ENCODE measurements around the gene CCDC195. TPM values are rescaled to one million over a fixed set of nuclear protein-coding genes. Genes with fewer than 3 reads are reported as not detected.

CCDC195 gene
- polyA plus RNA-seq, 2 of the 4 experiments (the other 2 are of a cell fraction) = not detected

DNA sequence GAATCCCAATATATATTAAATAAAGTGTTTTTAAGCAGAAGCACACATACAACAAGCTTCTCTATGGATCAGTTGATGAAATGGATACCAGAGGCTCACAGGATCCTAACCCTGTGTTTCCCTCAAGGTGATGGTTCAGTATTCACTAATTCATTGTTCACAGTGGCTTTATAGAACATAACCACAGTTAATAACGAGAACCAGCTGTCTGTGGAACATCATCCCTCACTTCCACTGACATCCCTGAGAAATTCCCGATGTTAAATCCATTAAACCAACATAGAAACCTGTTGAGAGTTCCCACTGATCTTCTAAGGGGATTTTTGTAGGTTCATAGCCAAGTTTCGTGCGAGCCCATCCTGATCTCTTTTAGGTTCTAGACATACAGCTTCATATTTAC is 29.0 kb downstream of the CCDC195 start (continued):
- no peak for TF ChIP-seq USF2 (IDR thresholded peaks at IDR 0.05)

GRCh38 chr2:224685121-224685520 is 31.0 kb downstream of the CCDC195 start:
- TF ChIP-seq FOSL2 (IDR thresholded peaks at IDR 0.05) (no peak), FOSL2 (CRISPR knock-in tag; IDR thresholded peaks at IDR 0.05) (no peak), PHF8 (IDR thresholded peaks at IDR 0.05; ENCODE audit: borderline replicate concordance, low read depth) (no peak), BHLHE40 (IDR thresholded peaks at IDR 0.05; ENCODE audit: low read depth, low read length) (no peak), POLR2AphosphoS2 (conservative IDR thresholded peaks at IDR 0.05; ENCODE audit: low read length) (no peak), JUN (IDR thresholded peaks at IDR 0.05) (no peak), HEYL (CRISPR knock-in tag; IDR thresholded peaks at IDR 0.05) (no peak), KDM5A (IDR thresholded peaks at IDR 0.05) (no peak)
- TF ChIP-seq, protein P1, sequence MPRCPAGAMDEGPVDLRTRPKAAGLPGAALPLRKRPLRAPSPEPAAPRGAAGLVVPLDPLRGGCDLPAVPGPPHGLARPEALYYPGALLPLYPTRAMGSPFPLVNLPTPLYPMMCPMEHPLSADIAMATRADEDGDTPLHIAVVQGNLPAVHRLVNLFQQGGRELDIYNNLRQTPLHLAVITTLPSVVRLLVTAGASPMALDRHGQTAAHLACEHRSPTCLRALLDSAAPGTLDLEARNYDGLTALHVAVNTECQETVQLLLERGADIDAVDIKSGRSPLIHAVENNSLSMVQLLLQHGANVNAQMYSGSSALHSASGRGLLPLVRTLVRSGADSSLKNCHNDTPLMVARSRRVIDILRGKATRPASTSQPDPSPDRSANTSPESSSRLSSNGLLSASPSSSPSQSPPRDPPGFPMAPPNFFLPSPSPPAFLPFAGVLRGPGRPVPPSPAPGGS (IDR thresholded peaks at IDR 0.05) = no peak
- TF ChIP-seq, protein P2, sequence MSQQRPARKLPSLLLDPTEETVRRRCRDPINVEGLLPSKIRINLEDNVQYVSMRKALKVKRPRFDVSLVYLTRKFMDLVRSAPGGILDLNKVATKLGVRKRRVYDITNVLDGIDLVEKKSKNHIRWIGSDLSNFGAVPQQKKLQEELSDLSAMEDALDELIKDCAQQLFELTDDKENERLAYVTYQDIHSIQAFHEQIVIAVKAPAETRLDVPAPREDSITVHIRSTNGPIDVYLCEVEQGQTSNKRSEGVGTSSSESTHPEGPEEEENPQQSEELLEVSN (IDR thresholded peaks at IDR 0.05; ENCODE audit: borderline replicate concordance, low read depth) = no peak
- ATAC-seq (no peak), DNase-seq (ENCODE audit: low read depth in 1 of 2, low spot score in 1 of 2) (no peak), FAIRE-seq (no peak)
- Histone ChIP-seq H3K9me3 (no peaks in the 10 kb centered on the region), H3K4me1 (no peaks in the 10 kb centered on the region; the same call in 2 of the 3 replicates), H3K4me2 (no peak overlapping the region), H3K27ac (no peak overlapping the region), H3K4me3 (no peak overlapping the region)
- POLR2A ChIA-PET = no interaction called here
- CTCF ChIA-PET = interaction anchor here (0.9 kb wide), 1 partner anchor 34 kb away, joined by 3 read pairs; no protein-coding TSS in a partner anchor

- WGBS (ENCODE audit: missing lambda C conversion rate) = 28% methylated on average over 1 of the region's 1 CpG
- no peak for FAIRE-seq
- POLR2A ChIA-PET = no interaction called here
These were observed 34.0 kb downstream of the CCDC195 start for GRCh38 chr2:224682134-224682533.

More at GRCh38 chr2:224682134-224682533, 34.0 kb downstream of the CCDC195 start:
- Histone ChIP-seq H3K4me1 (peaks cover 22% of the 10 kb centered on the region), H3K4me2 (no peak overlapping the region), H3K27ac (no peak overlapping the region), H3K9me3 (no peaks in the 10 kb centered on the region), H3K4me3 (no peak overlapping the region)
- CTCF ChIA-PET = no interaction called here
- TF ChIP-seq CBX2 (IDR thresholded peaks at IDR 0.05; ENCODE audit: borderline replicate concordance, low read depth) (no peak), NFE2L2 (conservative IDR thresholded peaks at IDR 0.05; ENCODE audit: low read length) (no peak), PHF8 (IDR thresholded peaks at IDR 0.05; ENCODE audit: borderline replicate concordance, low read depth) (no peak), ESRRA (IDR thresholded peaks at IDR 0.05; ENCODE audit: borderline replicate concordance, low read length) (no peak), NPAS2 (CRISPR knock-in tag; IDR thresholded peaks at IDR 0.05; ENCODE audit: borderline replicate concordance) (no peak), HOXB13 (CRISPR knock-in tag; IDR thresholded peaks at IDR 0.05; ENCODE audit: low read depth) (no peak), POLR2AphosphoS2 (conservative IDR thresholded peaks at IDR 0.05; ENCODE audit: low read length) (no peak), CEBPB (IDR thresholded peaks at IDR 0.05) (no peak), ZFP36 (IDR thresholded peaks at IDR 0.05; ENCODE audit: borderline replicate concordance, partially characterized antibody) (no peak), CHD2 (IDR thresholded peaks at IDR 0.05; ENCODE audit: low read length, partially characterized antibody) (no peak), REST (IDR thresholded peaks at IDR 0.05) (no peak), CHD4 (IDR thresholded peaks at IDR 0.05; ENCODE audit: borderline replicate concordance) (no peak)
- TF ChIP-seq, protein P3, sequence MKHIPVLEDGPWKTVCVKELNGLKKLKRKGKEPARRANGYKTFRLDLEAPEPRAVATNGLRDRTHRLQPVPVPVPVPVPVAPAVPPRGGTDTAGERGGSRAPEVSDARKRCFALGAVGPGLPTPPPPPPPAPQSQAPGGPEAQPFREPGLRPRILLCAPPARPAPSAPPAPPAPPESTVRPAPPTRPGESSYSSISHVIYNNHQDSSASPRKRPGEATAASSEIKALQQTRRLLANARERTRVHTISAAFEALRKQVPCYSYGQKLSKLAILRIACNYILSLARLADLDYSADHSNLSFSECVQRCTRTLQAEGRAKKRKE (CRISPR knock-in tag; IDR thresholded peaks at IDR 0.05; ENCODE audit: low read depth) = no peak
- DNase-seq (ENCODE audit: low read depth in 1 of 2, low spot score in 1 of 2) (no peak), ATAC-seq (no peak)
